ENCODE results near the gene SMIM43.

The SMIM43 gene

GRCh38 chr4:121776610-121777401 is 11.8 kb upstream of the SMIM43 start:
- ChIA-PET CTCF (interaction anchor here (1.0 to 1.7 kb wide), 5 partner anchors 12 to 93 kb away, joined by 3 to 6 read pairs (median 3); partner anchors contain the start of genes BBS7 and SMIM43), POLR2A (interaction anchor here (0.7 kb wide), 1 partner anchor 17 kb away, joined by 3 read pairs; no protein-coding TSS in a partner anchor)
- no peak for DNase-seq (ENCODE audit: extremely low spot score)
- TF ChIP-seq, protein P1, sequence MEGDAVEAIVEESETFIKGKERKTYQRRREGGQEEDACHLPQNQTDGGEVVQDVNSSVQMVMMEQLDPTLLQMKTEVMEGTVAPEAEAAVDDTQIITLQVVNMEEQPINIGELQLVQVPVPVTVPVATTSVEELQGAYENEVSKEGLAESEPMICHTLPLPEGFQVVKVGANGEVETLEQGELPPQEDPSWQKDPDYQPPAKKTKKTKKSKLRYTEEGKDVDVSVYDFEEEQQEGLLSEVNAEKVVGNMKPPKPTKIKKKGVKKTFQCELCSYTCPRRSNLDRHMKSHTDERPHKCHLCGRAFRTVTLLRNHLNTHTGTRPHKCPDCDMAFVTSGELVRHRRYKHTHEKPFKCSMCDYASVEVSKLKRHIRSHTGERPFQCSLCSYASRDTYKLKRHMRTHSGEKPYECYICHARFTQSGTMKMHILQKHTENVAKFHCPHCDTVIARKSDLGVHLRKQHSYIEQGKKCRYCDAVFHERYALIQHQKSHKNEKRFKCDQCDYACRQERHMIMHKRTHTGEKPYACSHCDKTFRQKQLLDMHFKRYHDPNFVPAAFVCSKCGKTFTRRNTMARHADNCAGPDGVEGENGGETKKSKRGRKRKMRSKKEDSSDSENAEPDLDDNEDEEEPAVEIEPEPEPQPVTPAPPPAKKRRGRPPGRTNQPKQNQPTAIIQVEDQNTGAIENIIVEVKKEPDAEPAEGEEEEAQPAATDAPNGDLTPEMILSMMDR (IDR thresholded peaks at IDR 0.05; ENCODE audit: control extremely low read depth, extremely low read depth, low read depth, missing control alignments), result no peak

GRCh38 chr4:121773883-121774282 is 8.9 kb upstream of the SMIM43 start:
- ChIA-PET POLR2A (no interaction called here), CTCF (interaction anchor here (0.8 kb wide), 1 partner anchor 9 kb away, joined by 3 read pairs; the partner anchor contains the start of gene SMIM43)
- TF ChIP-seq, protein P1 (IDR thresholded peaks at IDR 0.05; ENCODE audit: control extremely low read depth, extremely low read depth, low read depth, missing control alignments), result no peak
- DNase-seq (ENCODE audit: extremely low spot score), result no peak

GRCh38 chr4:121771869-121772268 is 6.9 kb upstream of the SMIM43 start:
- ChIA-PET CTCF (interaction anchor here (1.1 to 3.0 kb wide), 2 partner anchors 13 to 39 kb away, joined by 3 to 7 read pairs; no protein-coding TSS in a partner anchor), POLR2A (no interaction called here)
- no peak for DNase-seq (ENCODE audit: extremely low spot score)
- TF ChIP-seq, protein P1 (IDR thresholded peaks at IDR 0.05; ENCODE audit: control extremely low read depth, extremely low read depth, low read depth, missing control alignments), result no peak

GRCh38 chr4:121769341-121769740 is 4.4 kb upstream of the SMIM43 start:
- TF ChIP-seq, protein P1 (IDR thresholded peaks at IDR 0.05; ENCODE audit: control extremely low read depth, extremely low read depth, low read depth, missing control alignments), result no peak
- no peak for DNase-seq (ENCODE audit: extremely low spot score)
- POLR2A ChIA-PET, result no interaction called here
- CTCF ChIA-PET, result no interaction called here

- ChIA-PET CTCF (no interaction called here), POLR2A (no interaction called here)
- DNase-seq (ENCODE audit: extremely low spot score), result no peak
- TF ChIP-seq, protein P1 (IDR thresholded peaks at IDR 0.05; ENCODE audit: control extremely low read depth, extremely low read depth, low read depth, missing control alignments), result no peak
These were observed 2.2 kb upstream of the SMIM43 start for GRCh38 chr4:121767166-121767565.

DNA sequence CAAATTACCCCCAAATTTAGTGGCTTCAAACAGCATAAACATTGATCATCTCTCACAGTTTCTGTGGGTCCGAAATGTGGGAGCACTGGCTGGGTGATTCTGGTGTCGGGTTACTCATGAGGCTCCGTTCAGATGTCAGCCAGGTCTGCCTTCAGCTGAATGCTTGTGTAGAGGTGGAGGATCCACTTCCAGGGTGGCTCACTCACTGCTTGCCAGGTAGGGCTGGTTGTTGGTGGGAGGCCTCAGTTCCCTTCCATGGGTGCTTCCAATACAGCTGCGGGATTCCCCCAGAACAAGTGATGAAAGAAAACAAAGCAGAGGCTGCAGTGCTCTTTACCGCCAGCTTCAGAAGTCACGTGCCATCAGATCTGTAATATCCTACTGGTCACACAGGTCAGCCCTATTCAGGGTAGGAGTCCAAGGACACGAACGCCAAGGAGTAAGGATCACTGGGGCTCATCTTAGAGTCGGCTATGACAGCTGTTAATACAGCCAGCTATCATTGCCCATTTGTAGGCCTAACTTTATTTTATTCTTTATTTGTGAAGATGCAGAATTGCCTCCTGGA is 1.1 kb upstream of the SMIM43 start:
- ChIA-PET CTCF (interaction anchor here (0.8 to 1.1 kb wide), 2 partner anchors 10 to 15 kb away, joined by 3 read pairs; no protein-coding TSS in a partner anchor), POLR2A (no interaction called here)

More for the DNA sequence above, 1.1 kb upstream of the SMIM43 start:
- no peak for DNase-seq (ENCODE audit: extremely low spot score)
- TF ChIP-seq, protein P1 (IDR thresholded peaks at IDR 0.05; ENCODE audit: control extremely low read depth, extremely low read depth, low read depth, missing control alignments), result no peak
